Loucy (cell line): ENCODE measurements around the gene CDC73.

ENCODE experiments used
- CTCF ChIP-seq: fragments of 200-600 bp; sonication (generic); conservative IDR thresholded peaks from 2 replicates; pipeline ENCODE4 v1.5.1; 2014; ENCODE audit warnings: mild to moderate bottlenecking, antibody characterized with exemption, low read length
- EZH2phosphoT487 ChIP-seq: fragments of 200-600 bp; IDR thresholded peaks from 2 replicates; pipeline ENCODE4 v1.6.1; 2018; ENCODE audit warnings: antibody characterized with exemption, mild to moderate bottlenecking, moderate library complexity, borderline replicate concordance

- TF ChIP-seq CTCF = no peak
- no peak for TF ChIP-seq EZH2phosphoT487
Measured at GRCh38 chr1:193110246-193110645, 11.6 kb upstream of the CDC73 start.
